GM12801 (cell line): Measurements from ENCODE around the gene SNCA.

Experiments used
- CTCF ChIP-seq: IDR thresholded peaks from one replicate; pipeline ENCODE4 v1.5.1; 2011; ENCODE audit warnings: control low read depth; ENCODE audit not compliant: insufficient read length; ENCODE audit errors: extremely low read depth

SNCA gene

GRCh38 chr4:89685277-89685676 is 151.7 kb downstream of the SNCA start:
- no peak for TF ChIP-seq CTCF

GRCh38 chr4:89684536-89684935 is 152.4 kb downstream of the SNCA start:
- TF ChIP-seq CTCF: no peak

GRCh38 chr4:89682808-89683207 is 154.2 kb downstream of the SNCA start:
- no peak for TF ChIP-seq CTCF

- no peak for TF ChIP-seq CTCF
Measured at GRCh38 chr4:89681671-89682070, 155.3 kb downstream of the SNCA start.

GRCh38 chr4:89681219-89681618 is 155.7 kb downstream of the SNCA start:
- no peak for TF ChIP-seq CTCF

GRCh38 chr4:89674876-89675459 is 162.0 kb downstream of the SNCA start:
- TF ChIP-seq CTCF: no peak
